Measurements from ENCODE around the gene DNAH9. TPM values are rescaled to one million over a fixed set of nuclear protein-coding genes. Genes with fewer than 3 reads are reported as not detected.

The DNAH9 gene
- total and polyA plus RNA-seq, 12 donors: 0.06 to 0.10 TPM; not detected in 10

DNA sequence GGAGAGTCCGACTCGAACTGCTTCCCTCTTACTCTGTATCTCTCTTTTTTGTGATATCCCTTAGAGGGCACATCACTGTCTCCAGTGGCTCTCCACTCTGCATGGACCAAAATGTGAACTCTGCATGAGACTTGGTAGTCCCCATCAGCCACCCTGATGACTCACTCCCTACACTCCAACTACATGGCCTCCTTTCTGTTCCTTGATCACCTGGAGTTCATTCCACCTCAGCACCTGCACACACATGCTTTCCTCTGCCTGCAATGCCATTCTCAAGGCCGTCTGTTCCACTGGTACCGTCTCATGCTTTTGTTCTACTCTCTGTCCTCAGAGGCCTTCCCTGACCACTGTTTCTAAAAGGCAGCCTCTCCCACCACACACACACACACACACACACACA, 109.3 kb downstream of the DNAH9 start:
- WGBS, 2 donors: 70 to 77% methylated on average over 4 of the region's 4 CpGs
- DNase-seq: no peak
- intact Hi-C loops (cut with DNase I): no loop called here

GRCh38 chr17:11712456-11712855, 114.2 kb downstream of the DNAH9 start:
- Histone ChIP-seq H3K27ac (no peak overlapping the region), H3K4me3 (no peak overlapping the region), H3K27me3 (peaks cover 0 to 13% (median 0%) of the 10 kb centered on the region in 7 donors), H3K36me3 (no peaks in the 10 kb centered on the region), H3K9me3 (peaks cover 0 to 2% (median 0%) of the 10 kb centered on the region in 11 donors), H3K4me1 (no peaks in the 10 kb centered on the region)
- intact Hi-C loops (cut with DNase I): no loop called here
- no peak for TF ChIP-seq CTCF (IDR thresholded peaks at IDR 0.05)
- 81 to 91% methylated on average over 3 of the region's 3 CpGs for WGBS, 2 donors
- no peak for DNase-seq
- no peak for ATAC-seq

More for the DNA sequence above, 109.3 kb downstream of the DNAH9 start:
- Histone ChIP-seq H3K36me3 (no peaks in the 10 kb centered on the region), H3K9me3 (no peaks in the 10 kb centered on the region), H3K4me3 (no peak overlapping the region), H3K27ac (no peak overlapping the region), H3K27me3 (no peaks in the 10 kb centered on the region), H3K4me1 (peaks cover 0 to 3% (median 0%) of the 10 kb centered on the region in 9 donors)
- no peak for TF ChIP-seq CTCF (IDR thresholded peaks at IDR 0.05)
- ATAC-seq: no peak

- Histone ChIP-seq H3K4me1 (no peaks in the 10 kb centered on the region), H3K27me3 (peaks cover 0 to 13% (median 0%) of the 10 kb centered on the region in 7 donors), H3K27ac (no peak overlapping the region), H3K36me3 (no peaks in the 10 kb centered on the region), H3K4me3 (no peak overlapping the region), H3K9me3 (peaks cover 0 to 2% (median 0%) of the 10 kb centered on the region in 11 donors)
- WGBS, 2 donors: 89 to 96% methylated on average over 11 of the region's 11 CpGs
- intact Hi-C loops (cut with DNase I): no loop called here
- no peak for TF ChIP-seq CTCF (IDR thresholded peaks at IDR 0.05)
- ATAC-seq (no peak), DNase-seq (no peak)
These were observed 120.9 kb downstream of the DNAH9 start for GRCh38 chr17:11719203-11719602.

DNA sequence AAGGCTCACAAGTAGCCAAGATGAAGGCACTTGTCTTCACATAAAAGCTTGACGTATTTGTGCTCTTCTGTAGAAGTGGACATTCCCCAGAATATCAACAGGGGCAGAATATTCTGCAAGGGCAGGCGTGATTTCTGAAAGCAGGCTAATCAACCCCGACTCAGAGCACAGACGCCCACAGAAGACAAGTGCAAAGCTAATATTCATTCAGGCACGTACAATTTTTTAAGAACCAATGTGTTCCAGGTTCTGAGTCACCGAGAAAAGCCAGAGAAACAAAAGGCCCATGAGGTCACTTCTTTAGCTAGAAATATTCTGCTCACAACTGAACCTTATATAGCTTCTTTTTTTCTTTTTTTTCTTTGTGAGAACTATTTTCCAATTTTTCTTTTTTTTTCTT, 121.6 kb downstream of the DNAH9 start:
- Histone ChIP-seq H3K36me3 (no peaks in the 10 kb centered on the region), H3K27me3 (peaks cover 0 to 11% (median 0%) of the 10 kb centered on the region in 7 donors), H3K4me3 (no peak overlapping the region), H3K9me3 (no peaks in the 10 kb centered on the region), H3K4me1 (no peaks in the 10 kb centered on the region), H3K27ac (no peak overlapping the region)
- no peak for ATAC-seq
- intact Hi-C loops (cut with DNase I): no loop called here
- no peak for DNase-seq
- TF ChIP-seq CTCF (IDR thresholded peaks at IDR 0.05): no peak
- WGBS, 2 donors: 74 to 76% methylated on average over 6 of the region's 6 CpGs
